Hippocampal formation (tissue), 2 donors: ENCODE results near the gene GLIS2.

Experiments
- DNase-seq, 2 donors: peaks; one replicate each; lab custom pipeline; 2025; lab: John Stamatoyannopoulos, UW

The GLIS2 gene

GRCh38 chr16:4315186-4316107, at the start of gene GLIS2:
Gene GLIS2, plus strand, starts transcription at chr16:4316067. Its CDS starts 16,214 bp downstream, at chr16:4332281.
- DNase-seq: no peak

GRCh38 chr16:4266372-4266771, 49.5 kb upstream of the GLIS2 start:
- no peak for DNase-seq

GRCh38 chr16:4270091-4270490, 45.8 kb upstream of the GLIS2 start:
- no peak for DNase-seq

- no peak for DNase-seq
These were observed 45.3 kb upstream of the GLIS2 start for GRCh38 chr16:4270595-4270994.

GRCh38 chr16:4271176-4272113, 44.4 kb upstream of the GLIS2 start:
- DNase-seq: peak; percentile 90 to 95

- peak; percentile 45 to 71 for DNase-seq
These were observed 43.5 kb upstream of the GLIS2 start for GRCh38 chr16:4272114-4272956.

GRCh38 chr16:4273858-4274311, 42.0 kb upstream of the GLIS2 start:
- DNase-seq: peak in 1 of 2 donors; percentile 54

- DNase-seq: no peak
These were observed 40.0 kb upstream of the GLIS2 start for GRCh38 chr16:4275861-4276260.

- no peak for DNase-seq
These were observed 37.8 kb upstream of the GLIS2 start for GRCh38 chr16:4277987-4278513.

- no peak for DNase-seq
These were observed 35.2 kb upstream of the GLIS2 start for GRCh38 chr16:4280625-4281024.

- DNase-seq: no peak
These were observed 32.4 kb upstream of the GLIS2 start for GRCh38 chr16:4283441-4283840.

GRCh38 chr16:4283939-4284338, 31.9 kb upstream of the GLIS2 start:
- no peak for DNase-seq

GRCh38 chr16:4285167-4285566, 30.7 kb upstream of the GLIS2 start:
- no peak for DNase-seq

- peak; percentile 20 to 62 for DNase-seq
These were observed 27.5 kb upstream of the GLIS2 start for GRCh38 chr16:4288148-4288921.

GRCh38 chr16:4290236-4290830, 25.5 kb upstream of the GLIS2 start:
- DNase-seq: no peak

GRCh38 chr16:4291699-4292098, 24.2 kb upstream of the GLIS2 start:
- DNase-seq: no peak

- DNase-seq: no peak
These were observed 22.6 kb upstream of the GLIS2 start for GRCh38 chr16:4293181-4293716.

GRCh38 chr16:4293822-4294457, 21.9 kb upstream of the GLIS2 start:
- DNase-seq: no peak

GRCh38 chr16:4295581-4295980, 20.3 kb upstream of the GLIS2 start:
- DNase-seq: no peak
